ENCODE results near the gene TTC34. TPM values are rescaled to one million over a fixed set of nuclear protein-coding genes. Genes with fewer than 3 reads are reported as not detected.
"Not testable (repeated sequence)": the region's sequence is repeated elsewhere in the genome, so short reads cannot be mapped to it uniquely, and the experiment has no call there.

Gene TTC34
- total RNA-seq, 2 donors from 2014 or later, result 0.27 to 0.44 TPM

GRCh38 chr1:2783435-2784397, 17.8 kb downstream of the TTC34 start:
- Histone ChIP-seq H3K36me3 (no peaks in the 10 kb centered on the region), H3K27me3 (no peaks in the 10 kb centered on the region), H3K9me3 (no peaks in the 10 kb centered on the region), H3K4me3 (no peak overlapping the region), H3K9ac (ENCODE audit: low read depth in 2 of 2, low read length in 2 of 2) (no peak overlapping the region), H3K27ac (no peak overlapping the region), H3K4me1 (no peaks in the 10 kb centered on the region)
- TF ChIP-seq CTCF (IDR thresholded peaks at IDR 0.05), result no peak
- intact Hi-C loops (cut with DNase I), result loop anchor here (5.0 kb wide), 1 partner anchor 366 kb away; no protein-coding TSS in a partner anchor
- DNase-seq, result peak; percentile 8

- H3K4me1 ChIP-seq, result no peaks in the 10 kb centered on the region
- no peak overlapping the region for H3K9ac ChIP-seq (ENCODE audit: low read depth in 2 of 2, low read length in 2 of 2)
- H3K27ac ChIP-seq, result no peak overlapping the region
- H3K27me3 ChIP-seq, result no peaks in the 10 kb centered on the region
- intact Hi-C loops (cut with DNase I), result loop anchor here (5.0 kb wide), 1 partner anchor 366 kb away; no protein-coding TSS in a partner anchor
- TF ChIP-seq CTCF (IDR thresholded peaks at IDR 0.05), result no peak
- no peaks in the 10 kb centered on the region for H3K9me3 ChIP-seq
- H3K4me3 ChIP-seq, result no peak overlapping the region
- H3K36me3 ChIP-seq, result no peaks in the 10 kb centered on the region
- peak; percentile 5 for DNase-seq
These were observed 18.4 kb downstream of the TTC34 start for GRCh38 chr1:2783069-2783434.

- H3K36me3 ChIP-seq, result no peaks in the 10 kb centered on the region
- H3K27me3 ChIP-seq, result no peaks in the 10 kb centered on the region
- no peak overlapping the region for H3K4me3 ChIP-seq
- intact Hi-C loops (cut with DNase I), result loop anchor here (5.0 kb wide), 1 partner anchor 364 kb away; no protein-coding TSS in a partner anchor
- no peak for DNase-seq
- no peaks in the 10 kb centered on the region for H3K4me1 ChIP-seq
- H3K9ac ChIP-seq (ENCODE audit: low read depth in 2 of 2, low read length in 2 of 2), result no peak overlapping the region
- H3K9me3 ChIP-seq, result no peaks in the 10 kb centered on the region
- no peak for TF ChIP-seq CTCF (IDR thresholded peaks at IDR 0.05)
- H3K27ac ChIP-seq, result no peak overlapping the region
These were observed 19.9 kb downstream of the TTC34 start for GRCh38 chr1:2781627-2782026.

- Histone ChIP-seq H3K4me3 (no peak overlapping the region), H3K27ac (no peak overlapping the region), H3K4me1 (no peaks in the 10 kb centered on the region), H3K9ac (ENCODE audit: low read depth in 2 of 2, low read length in 2 of 2) (no peak overlapping the region), H3K9me3 (no peaks in the 10 kb centered on the region), H3K27me3 (no peaks in the 10 kb centered on the region), H3K36me3 (no peaks in the 10 kb centered on the region)
- no peak for TF ChIP-seq CTCF (IDR thresholded peaks at IDR 0.05)
- no peak for DNase-seq
- intact Hi-C loops (cut with DNase I), result no loop called here
These were observed 23.3 kb downstream of the TTC34 start for GRCh38 chr1:2778220-2778592.

- TF ChIP-seq CTCF (IDR thresholded peaks at IDR 0.05), result no peak
- H3K27me3 ChIP-seq, result no peaks in the 10 kb centered on the region
- no peaks in the 10 kb centered on the region for H3K36me3 ChIP-seq
- H3K9ac ChIP-seq (ENCODE audit: low read depth in 2 of 2, low read length in 2 of 2), result no peak overlapping the region
- intact Hi-C loops (cut with DNase I), result no loop called here
- no peak overlapping the region for H3K27ac ChIP-seq
- no peaks in the 10 kb centered on the region for H3K4me1 ChIP-seq
- no peaks in the 10 kb centered on the region for H3K9me3 ChIP-seq
- H3K4me3 ChIP-seq, result no peak overlapping the region
- DNase-seq, result no peak
These were observed 23.9 kb downstream of the TTC34 start for GRCh38 chr1:2777424-2778219.

- H3K4me3 ChIP-seq; H3K36me3 ChIP-seq; H3K9me3 ChIP-seq; H3K27ac ChIP-seq; DNase-seq; H3K4me1 ChIP-seq; H3K27me3 ChIP-seq; intact Hi-C loops (cut with DNase I); H3K9ac ChIP-seq (ENCODE audit: low read depth in 2 of 2, low read length in 2 of 2): not testable (repeated sequence)
These were observed 26.2 kb downstream of the TTC34 start for GRCh38 chr1:2775333-2775732.

GRCh38 chr1:2768052-2768451, 33.4 kb downstream of the TTC34 start:
- H3K36me3 ChIP-seq, H3K4me3 ChIP-seq, H3K27me3 ChIP-seq: not testable (repeated sequence)

GRCh38 chr1:2759433-2759832, 42.1 kb downstream of the TTC34 start:
- H3K9me3 ChIP-seq; H3K27ac ChIP-seq; H3K4me1 ChIP-seq; DNase-seq; H3K4me3 ChIP-seq; H3K27me3 ChIP-seq; H3K36me3 ChIP-seq; H3K9ac ChIP-seq (ENCODE audit: low read depth in 2 of 2, low read length in 2 of 2); intact Hi-C loops (cut with DNase I): not testable (repeated sequence)

More at GRCh38 chr1:2768052-2768451, 33.4 kb downstream of the TTC34 start:
- DNase-seq; H3K27ac ChIP-seq; intact Hi-C loops (cut with DNase I); H3K9me3 ChIP-seq; H3K4me1 ChIP-seq; H3K9ac ChIP-seq (ENCODE audit: low read depth in 2 of 2, low read length in 2 of 2): not testable (repeated sequence)

All from colonic mucosa (tissue), 4 donors.